Aorta (tissue), 5 donors: ENCODE data around the gene FBH1. TPM values are rescaled to one million over a fixed set of nuclear protein-coding genes. Genes with fewer than 3 reads are reported as not detected.

ENCODE experiments used
- ATAC-seq: fragments of 200-7000 bp; cut with Tn5 transposase; one replicate; pipeline ENCODE4 v1.9.1; 2022; ENCODE audit warnings: moderate library complexity; ENCODE audit not compliant: low FRiP score
- DNase-seq, 2 donors: peaks; one replicate each; pipeline ENCODE4 v3.0.0-alpha.2; 2020
- H3K27ac ChIP-seq, 2 donors: one replicate each; pipeline ENCODE4 v1.5.1; 2013; ENCODE audit warnings: low read length in 2 of 2, mild to moderate bottlenecking in 2 of 2, moderate library complexity in 2 of 2, control low read depth in 1 of 2, inconsistent platforms in 1 of 2, low read depth in 1 of 2
- H3K27me3 ChIP-seq, 2 donors: one replicate each; pipeline ENCODE4 v1.6.1; 2013; ENCODE audit warnings: control low read depth in 1 of 2, low read length in 1 of 2, mild to moderate bottlenecking in 1 of 2, moderate library complexity in 1 of 2; ENCODE audit not compliant: insufficient read depth in 2 of 2, control insufficient read depth in 1 of 2
- H3K36me3 ChIP-seq, 2 donors: one replicate each; pipeline ENCODE4 v1.6.1; 2013; ENCODE audit warnings: control low read depth in 1 of 2, low read length in 1 of 2, mild to moderate bottlenecking in 1 of 2; ENCODE audit not compliant: insufficient read depth in 2 of 2, control insufficient read depth in 1 of 2
- H3K4me1 ChIP-seq, 2 donors: one replicate each; pipeline ENCODE4 v1.6.1; 2013; ENCODE audit warnings: low read length in 2 of 2, control low read depth in 1 of 2, mild to moderate bottlenecking in 1 of 2, moderate library complexity in 1 of 2; ENCODE audit not compliant: insufficient read depth in 2 of 2, control insufficient read depth in 1 of 2
- H3K4me3 ChIP-seq, 2 donors: one replicate each; pipeline ENCODE4 v1.5.1; 2013; ENCODE audit warnings: low read length in 2 of 2, control low read depth in 1 of 2, mild to moderate bottlenecking in 1 of 2
- H3K9me3 ChIP-seq: one replicate; pipeline ENCODE4 v1.6.1; 2013; ENCODE audit warnings: mild to moderate bottlenecking, low read length; ENCODE audit not compliant: control insufficient read depth
- WGBS, 2 donors: extraction: QIAGEN DNeasy Blood & Tissue Kit; methylation state at CpG; one replicate each; pipeline ENCODE4 v1.1.7; 2013; 5-methylcytosine and 5-hydroxymethylcytosine counted together
- intact Hi-C, 2 donors: fragments of 100-400 bp; cut with DNase I; formaldehyde crosslinking; loops; one replicate each; pipeline versions ENCODE4 v1.14.2 to v1.15.0; 2022
- polyA plus RNA-seq, 2 donors: library from polyadenylated mRNA; stranded (reverse); fragments of 200-250 nt; gene quantifications; one replicate each; pipeline ENCODE4 v1.2.3, GENCODE V29; 2013
- total RNA-seq, 2 donors: library from RNA; stranded (reverse); fragmentation: NEBNext Ultra II Directional; extraction: Animal tissue kit (Norgen Biotek cat#: 25700); gene quantifications; one replicate each; pipeline ENCODE4 v1.2.1, GENCODE V29; 2021
- donor health status: healthy with polysubstance abuse.
- donor health status: Bipolar disorder and iron deficiency.
- donor health status: DM: no; HTN: no; CAD: no.
- donor health status: DM: no; HTN: no; CAD: no.
- donor health status: DM: yes; HTN: yes; CAD: no.

Gene FBH1
- total and polyA plus RNA-seq, 4 donors: 36.9 to 110 (median 104) TPM

- intact Hi-C loops: loop anchor here in 1 of 2 donors (5.0 to 10.0 kb wide), 2 partner anchors 32 to 80 kb away; partner anchors contain the start of gene IL15RA
- Histone ChIP-seq H3K27me3 (no peaks in the 10 kb centered on the region), H3K9me3 (no peaks in the 10 kb centered on the region), H3K4me3 (no peak overlapping the region), H3K4me1 (peaks cover 3 to 4% of the 10 kb centered on the region in 2 donors), H3K27ac (no peak overlapping the region), H3K36me3 (peaks cover 3 to 4% of the 10 kb centered on the region in 2 donors)
- DNase-seq (no peak), ATAC-seq (no peak)
- 86 to 88% methylated on average over 8 of the region's 8 CpGs for WGBS, 2 donors
These were observed 4.8 kb downstream of the FBH1 start for GRCh38 chr10:5894873-5895272.

- peaks cover 3 to 4% of the 10 kb centered on the region in 2 donors for H3K36me3 ChIP-seq
- no peak for ATAC-seq
These were observed 5.3 kb downstream of the FBH1 start for GRCh38 chr10:5895365-5895764.

GRCh38 chr10:5895804-5896203 lies 5.8 kb downstream of the FBH1 start:
- H3K4me3 ChIP-seq: no peak overlapping the region
- H3K36me3 ChIP-seq: peaks cover 3 to 4% of the 10 kb centered on the region in 2 donors
- DNase-seq (no peak), ATAC-seq (no peak)
- H3K9me3 ChIP-seq: no peaks in the 10 kb centered on the region
- WGBS, 2 donors: 87 to 91% methylated on average over 9 of the region's 9 CpGs
- no peak overlapping the region for H3K27ac ChIP-seq
- intact Hi-C loops: loop anchor here in 1 of 2 donors (10.0 kb wide), 1 partner anchor 79 kb away; the partner anchor contains the start of gene IL15RA
- no peaks in the 10 kb centered on the region for H3K27me3 ChIP-seq
- peaks cover 3 to 4% of the 10 kb centered on the region in 2 donors for H3K4me1 ChIP-seq

More at GRCh38 chr10:5895365-5895764, 5.3 kb downstream of the FBH1 start:
- no peaks in the 10 kb centered on the region for H3K27me3 ChIP-seq
- no peak for DNase-seq
- H3K27ac ChIP-seq: no peak overlapping the region
- 90 to 96% methylated on average over 3 of the region's 3 CpGs for whole genome bisulfite sequencing, 2 donors
- intact Hi-C loops: loop anchor here in 1 of 2 donors (10.0 kb wide), 1 partner anchor 79 kb away; the partner anchor contains the start of gene IL15RA
- H3K4me3 ChIP-seq: no peak overlapping the region
- H3K9me3 ChIP-seq: no peaks in the 10 kb centered on the region
- peaks cover 3 to 4% of the 10 kb centered on the region in 2 donors for H3K4me1 ChIP-seq

GRCh38 chr10:5896208-5897052 lies 6.4 kb downstream of the FBH1 start:
- 76 to 82% methylated on average over 5 of the region's 5 CpGs for WGBS, 2 donors
- intact Hi-C loops: loop anchor here in 1 of 2 donors (10.0 kb wide), 1 partner anchor 78 kb away; the partner anchor contains the start of gene IL15RA
- ATAC-seq: no peak

DNA sequence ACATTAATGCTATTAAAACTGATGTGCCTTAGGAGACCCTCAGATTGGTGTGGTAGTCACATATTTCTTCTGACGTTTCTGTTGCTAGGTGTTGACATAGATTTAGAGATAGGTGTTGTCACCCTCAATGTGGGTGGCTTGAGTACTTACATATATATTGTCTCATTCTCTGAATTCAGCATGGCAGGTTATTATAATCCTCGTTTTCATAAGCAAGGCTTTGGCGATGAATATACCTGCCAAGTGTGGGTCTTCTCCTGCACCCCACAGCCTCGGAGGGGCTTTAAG lies 7.0 kb downstream of the FBH1 start:
- no peaks in the 10 kb centered on the region for H3K9me3 ChIP-seq
- ATAC-seq: no peak
- peaks cover 3 to 4% of the 10 kb centered on the region in 2 donors for H3K36me3 ChIP-seq
- no peaks in the 10 kb centered on the region for H3K27me3 ChIP-seq
- 77 to 78% methylated on average over 4 of the region's 4 CpGs for WGBS, 2 donors
- intact Hi-C loops: loop anchor here in 1 of 2 donors (10.0 kb wide), 1 partner anchor 78 kb away; the partner anchor contains the start of gene IL15RA
- H3K27ac ChIP-seq: no peak overlapping the region
- H3K4me1 ChIP-seq: peaks cover 0 to 3% of the 10 kb centered on the region in 2 donors
- DNase-seq: no peak
- no peak overlapping the region for H3K4me3 ChIP-seq

More at GRCh38 chr10:5896208-5897052, 6.4 kb downstream of the FBH1 start:
- Histone ChIP-seq H3K27ac (no peak overlapping the region), H3K9me3 (no peaks in the 10 kb centered on the region), H3K4me1 (peaks cover 0 to 3% of the 10 kb centered on the region in 2 donors), H3K27me3 (no peaks in the 10 kb centered on the region), H3K36me3 (peaks cover 3 to 4% of the 10 kb centered on the region in 2 donors), H3K4me3 (no peak overlapping the region)
- no peak for DNase-seq

- intact Hi-C loops: loop anchor here in 1 of 2 donors (10.0 kb wide), 1 partner anchor 77 kb away; the partner anchor contains the start of gene IL15RA
- no peak for DNase-seq
- WGBS, 2 donors: 91 to 93% methylated on average over 8 of the region's 8 CpGs
These were observed 7.5 kb downstream of the FBH1 start for GRCh38 chr10:5897504-5897903.

DNA sequence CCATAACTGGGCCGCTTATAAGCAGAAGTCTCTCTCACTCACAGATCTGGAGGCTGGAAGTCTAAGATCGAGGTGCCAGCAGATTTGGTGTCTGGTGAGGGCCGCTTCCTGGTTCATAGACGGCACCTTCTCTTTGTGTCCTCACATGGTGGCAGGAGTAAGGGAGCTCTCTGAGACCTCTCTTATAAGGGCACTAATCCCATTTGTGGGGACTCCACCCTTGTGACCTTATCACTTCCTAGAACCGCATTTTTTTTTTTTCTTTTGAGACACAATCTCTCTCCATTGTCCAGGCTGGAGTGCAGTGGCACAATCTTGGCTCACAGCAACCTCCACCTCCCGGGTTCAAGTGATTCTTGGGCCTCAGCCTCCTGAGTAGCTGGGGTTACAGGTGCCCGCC lies 8.1 kb downstream of the FBH1 start:
- no peak for ATAC-seq
- Histone ChIP-seq H3K9me3 (no peaks in the 10 kb centered on the region), H3K4me1 (no peaks in the 10 kb centered on the region), H3K4me3 (no peak overlapping the region), H3K27me3 (no peaks in the 10 kb centered on the region), H3K27ac (no peak overlapping the region), H3K36me3 (peaks cover 3 to 4% of the 10 kb centered on the region in 2 donors)
- DNase-seq: no peak
- 88 to 91% methylated on average over 7 of the region's 7 CpGs for WGBS, 2 donors
- intact Hi-C loops: loop anchor here in 1 of 2 donors (10.0 kb wide), 1 partner anchor 77 kb away; the partner anchor contains the start of gene IL15RA

More at GRCh38 chr10:5897504-5897903, 7.5 kb downstream of the FBH1 start:
- Histone ChIP-seq H3K27me3 (no peaks in the 10 kb centered on the region), H3K36me3 (peaks cover 3 to 4% of the 10 kb centered on the region in 2 donors), H3K4me1 (no peaks in the 10 kb centered on the region), H3K27ac (no peak overlapping the region), H3K4me3 (no peak overlapping the region), H3K9me3 (no peaks in the 10 kb centered on the region)
- no peak for ATAC-seq

DNA sequence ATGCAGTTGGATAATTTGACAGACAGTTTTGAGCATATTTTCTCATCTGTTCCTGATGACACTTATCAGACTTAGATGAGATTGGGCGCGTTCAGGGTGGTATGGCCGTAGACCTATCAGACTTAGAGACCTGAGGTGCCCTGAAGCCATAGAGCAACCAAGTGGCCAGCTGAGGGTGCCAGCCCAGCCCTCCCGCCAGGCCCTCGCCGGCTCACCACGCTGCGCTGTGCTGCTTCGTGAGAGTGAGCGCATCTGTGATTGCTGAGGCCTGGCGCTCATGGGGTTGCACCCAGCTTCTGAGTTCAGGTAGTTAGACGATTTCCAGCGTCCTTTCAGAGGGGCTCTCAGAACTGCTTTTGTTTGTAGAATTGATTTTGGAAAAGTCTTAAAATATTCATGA lies 10.2 kb downstream of the FBH1 start:
- no peaks in the 10 kb centered on the region for H3K9me3 ChIP-seq
- no peaks in the 10 kb centered on the region for H3K27me3 ChIP-seq
- H3K27ac ChIP-seq: no peak overlapping the region
- H3K4me3 ChIP-seq: no peak overlapping the region
- no peak for DNase-seq
- 94 to 96% methylated on average over 13 of the region's 13 CpGs for WGBS, 2 donors
- peaks cover 2 to 4% of the 10 kb centered on the region in 2 donors for H3K36me3 ChIP-seq
- no peaks in the 10 kb centered on the region for H3K4me1 ChIP-seq
- intact Hi-C loops: no loop called here
- ATAC-seq: no peak
